PC-3 (cell line): ENCODE data around the gene FAM171A2.

Experiments used
- CTCF ChIP-seq: fragments of 300-600 bp; sonication (generic); conservative IDR thresholded peaks from 2 replicates; pipeline ENCODE4 v1.5.1; 2017; ENCODE audit warnings: antibody characterized with exemption, low read depth, mild to moderate bottlenecking, low read length
- EZH2 ChIP-seq: fragments of 300-600 bp; sonication (generic); IDR thresholded peaks from one replicate; pipeline ENCODE4 v1.6.1; 2017; ENCODE audit warnings: antibody characterized with exemption, mild to moderate bottlenecking, low read length; ENCODE audit not compliant: unreplicated experiment
- EZH2phosphoT487 ChIP-seq: fragments of 300-600 bp; sonication (generic); IDR thresholded peaks from 2 replicates; pipeline ENCODE4 v1.6.1; 2018; ENCODE audit warnings: mild to moderate bottlenecking, antibody characterized with exemption, low read length, borderline replicate concordance

- no peak for TF ChIP-seq CTCF
- TF ChIP-seq EZH2, result no peak
- TF ChIP-seq EZH2phosphoT487, result no peak
These were observed 10.6 kb downstream of the FAM171A2 start for GRCh38 chr17:44352828-44353671.
